VCaP (cell line): ENCODE measurements around the gene AUTS2.

Experiments used
- H3K27ac ChIP-seq: fragments of 450-650 bp; 2 replicates; pipeline ENCODE4 v1.5.1; 2017
- CTCF ChIP-seq: fragments of 450-650 bp; conservative IDR thresholded peaks from 2 replicates; pipeline ENCODE4 v1.5.1; 2017; ENCODE audit warnings: mild to moderate bottlenecking, moderate library complexity

Gene AUTS2

GRCh38 chr7:69625238-69625637 lies 27.0 kb downstream of the AUTS2 start:
- H3K27ac ChIP-seq: no peak overlapping the region
- TF ChIP-seq CTCF: no peak

- H3K27ac ChIP-seq: no peak overlapping the region
- TF ChIP-seq CTCF: no peak
Measured at GRCh38 chr7:69625798-69626197, 27.5 kb downstream of the AUTS2 start.

GRCh38 chr7:69630292-69630691 lies 32.0 kb downstream of the AUTS2 start:
- no peak for TF ChIP-seq CTCF
- no peak overlapping the region for H3K27ac ChIP-seq

- H3K27ac ChIP-seq: no peak overlapping the region
- TF ChIP-seq CTCF: no peak
Measured at GRCh38 chr7:69631131-69631530, 32.9 kb downstream of the AUTS2 start.

- TF ChIP-seq CTCF: no peak
- no peak overlapping the region for H3K27ac ChIP-seq
Measured at GRCh38 chr7:69632280-69632679, 34.0 kb downstream of the AUTS2 start.

DNA sequence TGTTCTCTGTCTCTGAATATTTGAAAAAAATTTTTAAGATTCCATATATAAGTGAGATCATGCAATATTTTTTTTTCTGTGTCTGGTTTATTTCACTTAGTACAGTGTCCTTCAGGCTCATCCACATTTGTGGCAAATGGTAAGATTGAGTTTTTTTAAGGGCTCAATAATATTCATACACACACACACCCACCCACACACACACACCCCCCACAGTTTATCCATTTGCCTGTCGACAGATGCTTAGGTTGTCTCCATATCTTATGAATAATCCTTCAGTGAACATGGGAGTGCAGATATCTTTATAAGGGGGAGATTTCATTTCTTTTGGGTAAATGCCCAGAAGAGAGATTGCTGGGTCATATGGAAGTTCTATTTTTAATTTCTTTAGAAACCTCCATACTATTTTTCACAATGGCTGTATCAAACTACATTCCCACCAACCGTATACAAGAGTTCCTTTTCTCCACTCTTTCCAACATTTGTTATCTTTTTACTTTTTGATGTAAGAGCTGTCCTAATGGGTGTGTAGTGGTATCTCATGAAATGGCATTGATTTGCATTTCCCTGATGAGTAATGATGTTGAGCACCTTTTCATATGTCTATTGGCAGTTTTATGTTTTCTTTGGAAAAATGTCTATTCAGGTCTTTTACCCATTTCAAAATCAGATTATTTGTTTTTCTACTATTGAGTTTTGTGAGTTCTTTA lies 35.0 kb downstream of the AUTS2 start:
- no peak for TF ChIP-seq CTCF
- H3K27ac ChIP-seq: no peak overlapping the region

DNA sequence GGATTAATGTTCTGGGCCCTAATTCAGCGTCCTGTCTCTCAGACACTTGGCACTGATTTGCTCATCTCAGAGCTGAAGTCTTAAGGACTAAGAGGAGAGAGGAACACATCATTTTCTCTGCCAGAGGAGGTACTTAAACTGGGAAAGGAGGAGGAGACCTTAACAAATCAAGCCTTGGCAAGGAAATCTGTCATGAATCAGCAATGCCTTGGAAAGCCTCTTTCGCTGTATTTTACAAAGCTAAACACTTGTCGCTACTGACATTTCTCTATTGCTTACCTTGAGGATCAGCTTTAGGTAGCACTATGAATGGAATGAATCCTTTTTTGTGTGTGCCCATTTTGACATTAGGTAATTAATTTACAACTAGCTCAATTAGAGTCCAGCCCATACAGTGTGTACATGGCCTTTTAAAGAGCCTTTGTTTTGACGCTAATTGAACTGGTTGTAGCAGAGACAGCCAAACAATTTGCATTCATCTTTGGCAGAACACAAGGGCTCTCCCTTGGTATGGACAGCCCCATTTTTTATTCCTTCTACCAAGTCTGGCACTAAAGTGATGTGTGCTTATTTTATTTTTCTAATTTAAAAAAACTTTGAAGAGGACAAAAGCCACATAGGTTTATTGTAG lies 37.4 kb downstream of the AUTS2 start:
- no peak overlapping the region for H3K27ac ChIP-seq
- TF ChIP-seq CTCF: no peak
